Umbilical cord (tissue), 2 donors: Measurements from ENCODE around the gene UBASH3B. TPM values are rescaled to one million over a fixed set of nuclear protein-coding genes. Genes with fewer than 3 reads are reported as not detected.
"Not testable (repeated sequence)": the region's sequence is repeated elsewhere in the genome, so short reads cannot be mapped to it uniquely, and the experiment has no call there.

Experiments used
- DNase-seq: peaks from one replicate; pipeline ENCODE4 v3.0.0-alpha.2; 2015; ENCODE audit warnings: low spot score
- total RNA-seq: library from RNA; depleted of rRNA; stranded (reverse); fragments of >200 nt; gene quantifications from one replicate; pipeline ENCODE4 v1.2.3, GENCODE V29; 2014; ENCODE audit warnings: low replicate concordance; ENCODE audit not compliant: insufficient read depth

UBASH3B gene, protein sequence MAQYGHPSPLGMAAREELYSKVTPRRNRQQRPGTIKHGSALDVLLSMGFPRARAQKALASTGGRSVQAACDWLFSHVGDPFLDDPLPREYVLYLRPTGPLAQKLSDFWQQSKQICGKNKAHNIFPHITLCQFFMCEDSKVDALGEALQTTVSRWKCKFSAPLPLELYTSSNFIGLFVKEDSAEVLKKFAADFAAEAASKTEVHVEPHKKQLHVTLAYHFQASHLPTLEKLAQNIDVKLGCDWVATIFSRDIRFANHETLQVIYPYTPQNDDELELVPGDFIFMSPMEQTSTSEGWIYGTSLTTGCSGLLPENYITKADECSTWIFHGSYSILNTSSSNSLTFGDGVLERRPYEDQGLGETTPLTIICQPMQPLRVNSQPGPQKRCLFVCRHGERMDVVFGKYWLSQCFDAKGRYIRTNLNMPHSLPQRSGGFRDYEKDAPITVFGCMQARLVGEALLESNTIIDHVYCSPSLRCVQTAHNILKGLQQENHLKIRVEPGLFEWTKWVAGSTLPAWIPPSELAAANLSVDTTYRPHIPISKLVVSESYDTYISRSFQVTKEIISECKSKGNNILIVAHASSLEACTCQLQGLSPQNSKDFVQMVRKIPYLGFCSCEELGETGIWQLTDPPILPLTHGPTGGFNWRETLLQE
- 3.4 TPM for total RNA-seq

DNA sequence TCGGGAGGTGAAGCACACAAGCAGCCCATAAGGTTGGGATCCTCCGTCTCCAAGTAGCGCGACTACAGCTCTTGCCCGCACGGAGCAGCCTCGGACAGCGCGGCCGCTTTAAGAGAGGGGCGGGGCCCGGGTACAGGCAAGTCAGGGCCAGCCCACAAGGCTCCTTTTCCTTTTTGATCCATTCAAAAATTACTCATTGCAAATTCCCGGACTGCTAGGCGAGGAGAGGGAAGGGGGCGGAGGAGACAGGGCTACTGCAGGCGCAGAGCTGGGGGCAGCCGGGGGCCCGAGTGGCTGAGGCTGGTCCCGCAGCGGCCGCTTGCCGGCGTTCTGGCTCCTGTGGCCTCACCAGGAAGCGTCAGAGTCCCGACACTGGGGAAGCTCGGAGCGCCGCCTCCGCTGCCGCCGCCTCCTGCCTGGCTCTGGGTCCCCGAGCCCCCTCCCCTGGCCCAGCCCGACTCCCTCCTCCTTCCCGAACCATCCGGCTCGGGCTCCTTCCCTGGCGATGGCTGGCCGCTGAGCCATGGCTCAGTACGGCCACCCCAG lies at the start of gene UBASH3B:
Gene UBASH3B (plus strand): TSS at position 196 of the 546 bp plus-strand sequence. CDS start 328 bp downstream, at position 524.
- peak; percentile 85 for DNase-seq

DNA sequence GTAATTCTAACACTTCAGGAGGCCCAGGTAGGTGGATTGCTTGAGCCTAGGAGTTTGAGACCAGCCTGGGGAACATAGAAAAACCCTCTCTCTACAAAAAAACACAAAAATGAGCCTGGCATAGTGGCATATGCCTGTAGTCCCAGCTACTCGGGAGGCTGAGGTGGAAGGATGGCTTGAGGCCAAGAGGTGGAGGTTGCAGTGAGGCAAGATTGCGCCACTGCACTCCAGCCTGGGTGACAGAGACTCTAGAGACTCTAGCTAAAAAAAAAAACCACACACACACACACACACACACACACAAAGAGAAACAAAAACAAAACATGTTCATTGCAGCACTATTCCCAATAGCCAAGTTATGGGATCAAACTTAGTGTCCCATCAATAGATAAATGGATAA lies 48.4 kb upstream of the UBASH3B start:
- not testable (repeated sequence) for DNase-seq

DNA sequence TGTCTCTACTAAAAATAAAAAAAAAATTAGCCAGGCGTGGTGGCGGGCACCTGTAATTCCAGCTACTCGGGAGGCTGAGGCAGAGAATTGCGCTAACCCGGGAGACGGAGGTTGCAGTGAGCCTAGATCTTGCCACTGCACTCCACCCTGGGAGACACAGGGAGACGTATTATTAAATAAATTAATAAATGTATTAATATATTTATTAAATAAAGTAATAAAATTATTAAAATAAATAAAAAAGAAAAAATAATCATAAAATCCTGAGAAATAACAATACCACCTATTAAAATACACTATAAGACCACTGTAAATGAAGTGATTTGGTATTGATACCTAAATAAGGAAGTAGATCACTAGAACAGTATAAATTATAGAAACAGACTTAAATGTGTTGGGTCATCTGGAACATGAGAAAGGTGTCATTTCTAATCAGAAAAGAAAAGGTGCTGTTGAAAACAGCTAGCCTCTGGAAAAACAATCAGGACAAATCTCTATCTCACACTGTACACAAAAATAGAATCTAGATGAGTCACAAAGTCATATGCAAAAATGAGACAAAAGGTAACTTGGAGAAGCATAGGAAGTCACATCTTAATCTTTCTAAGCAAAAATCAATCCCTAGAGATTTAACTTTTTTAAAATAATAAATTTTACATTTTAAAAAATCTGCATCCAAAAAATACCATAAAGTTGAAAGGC lies 43.2 kb upstream of the UBASH3B start:
- no peak for DNase-seq

DNA sequence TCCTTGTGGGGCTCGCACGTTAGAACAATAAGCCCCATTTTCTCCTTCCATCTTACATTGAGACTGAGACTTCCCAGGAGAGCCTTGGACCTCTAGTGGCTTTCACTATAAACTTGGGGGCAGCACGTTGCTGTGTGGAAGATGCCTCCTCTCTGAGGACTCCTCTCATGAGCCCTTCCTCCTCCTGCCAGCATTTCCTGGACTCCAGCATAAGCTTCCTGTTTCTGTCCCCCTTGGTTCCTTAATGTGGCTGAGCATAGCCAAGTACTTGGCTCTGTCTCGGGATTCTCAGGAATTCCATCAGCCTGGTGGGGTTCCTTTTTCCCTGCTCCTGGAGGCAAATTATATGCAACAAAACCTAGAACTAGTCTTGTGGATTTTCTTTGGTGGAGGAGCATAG lies 38.8 kb upstream of the UBASH3B start:
- no peak for DNase-seq

DNA sequence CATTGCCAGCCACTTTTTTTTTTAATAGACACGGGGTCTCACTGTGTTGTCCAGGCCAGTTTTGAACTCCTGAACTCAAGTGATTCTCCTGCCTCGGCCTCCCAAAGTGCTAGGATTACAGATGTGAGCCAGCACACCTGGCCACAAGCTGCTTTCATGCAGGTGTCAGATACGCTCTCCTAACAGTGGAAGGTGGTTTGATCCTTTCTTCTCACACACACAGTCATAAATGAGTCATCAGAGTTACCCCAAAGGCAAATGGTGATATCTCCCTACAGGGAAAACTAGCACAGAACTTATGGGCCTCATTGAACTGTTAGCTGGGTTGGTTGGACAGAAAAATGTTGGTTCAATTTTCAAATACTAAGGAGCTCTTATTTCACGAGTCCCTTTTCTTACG lies 38.2 kb upstream of the UBASH3B start:
- DNase-seq = no peak

DNA sequence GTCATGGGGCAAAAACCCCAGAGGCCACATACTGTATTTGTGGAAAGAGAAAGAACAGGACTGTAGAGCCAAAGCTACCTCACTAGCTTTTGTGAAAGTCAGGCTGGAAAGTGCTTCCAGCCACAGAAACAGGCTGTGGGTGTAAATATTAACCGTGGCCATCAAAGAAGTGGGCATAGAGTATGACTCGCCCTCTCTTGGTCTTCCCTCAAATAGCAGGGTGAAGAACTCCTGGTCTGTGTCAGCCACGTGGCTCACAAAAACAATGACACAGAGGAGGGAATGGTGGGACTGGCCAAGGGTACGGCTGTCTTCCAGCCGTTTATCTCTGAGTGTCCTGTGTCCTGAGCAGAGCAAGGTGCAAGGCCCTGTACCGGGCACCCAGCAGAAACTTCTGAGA lies 37.6 kb upstream of the UBASH3B start:
- no peak for DNase-seq

DNA sequence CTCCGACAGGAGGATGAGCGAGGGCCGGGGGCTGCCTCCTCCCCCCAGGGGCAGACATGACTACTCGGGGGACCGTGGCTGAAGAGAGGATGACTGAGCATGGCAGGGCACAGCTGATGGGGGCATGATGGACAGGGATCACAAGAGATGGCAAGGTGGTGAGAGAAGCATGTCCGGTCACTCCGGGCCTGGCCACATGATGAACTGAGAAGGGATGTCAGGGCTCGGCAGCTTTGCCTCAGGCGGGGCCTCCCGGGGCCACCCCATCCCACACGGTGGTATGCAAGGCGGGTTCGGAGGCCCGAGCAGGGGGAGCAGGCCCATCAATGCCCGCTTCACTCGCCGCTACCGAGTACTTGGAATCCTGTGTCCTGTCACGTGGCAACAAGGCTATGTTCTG lies 36.6 kb upstream of the UBASH3B start:
- no peak for DNase-seq

DNA sequence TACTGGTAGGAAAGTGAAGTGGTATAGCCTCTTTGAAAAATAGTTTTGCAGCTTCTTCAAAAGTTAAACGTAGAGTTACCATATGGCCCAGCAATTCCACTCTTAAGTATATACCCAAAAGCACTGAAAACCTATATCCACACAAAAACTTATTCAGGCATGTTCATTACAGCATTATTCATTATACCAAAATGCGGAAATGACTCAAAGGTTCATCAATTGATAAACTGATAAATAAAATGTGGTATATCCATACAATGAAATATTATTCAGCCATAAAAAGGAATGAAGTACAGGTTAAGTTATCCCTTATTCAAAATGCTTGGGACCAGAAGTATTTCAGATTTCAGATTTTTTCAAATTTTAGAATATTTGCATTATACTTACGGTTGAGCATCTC lies 35.8 kb upstream of the UBASH3B start:
- DNase-seq = no peak

DNA sequence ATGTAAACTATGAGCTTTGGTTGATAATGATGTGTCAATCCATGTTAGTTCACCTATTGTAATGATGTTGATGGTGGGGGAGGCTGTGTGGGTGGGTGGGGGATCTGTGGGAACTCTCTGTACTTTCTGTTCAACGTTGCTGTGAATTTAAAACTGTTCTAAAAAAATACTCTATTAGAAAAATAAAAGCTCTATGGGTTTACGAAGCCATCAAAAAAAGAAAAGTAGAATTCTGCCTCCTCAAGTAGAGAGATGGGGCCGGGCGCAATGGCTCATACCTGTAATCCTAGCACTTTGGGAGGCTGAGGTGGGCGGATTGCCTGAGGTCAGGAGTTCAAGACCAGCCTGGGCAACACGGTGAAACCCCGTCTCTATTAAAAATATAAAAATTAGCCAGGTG lies 30.0 kb upstream of the UBASH3B start:
- DNase-seq = not testable (repeated sequence)

DNA sequence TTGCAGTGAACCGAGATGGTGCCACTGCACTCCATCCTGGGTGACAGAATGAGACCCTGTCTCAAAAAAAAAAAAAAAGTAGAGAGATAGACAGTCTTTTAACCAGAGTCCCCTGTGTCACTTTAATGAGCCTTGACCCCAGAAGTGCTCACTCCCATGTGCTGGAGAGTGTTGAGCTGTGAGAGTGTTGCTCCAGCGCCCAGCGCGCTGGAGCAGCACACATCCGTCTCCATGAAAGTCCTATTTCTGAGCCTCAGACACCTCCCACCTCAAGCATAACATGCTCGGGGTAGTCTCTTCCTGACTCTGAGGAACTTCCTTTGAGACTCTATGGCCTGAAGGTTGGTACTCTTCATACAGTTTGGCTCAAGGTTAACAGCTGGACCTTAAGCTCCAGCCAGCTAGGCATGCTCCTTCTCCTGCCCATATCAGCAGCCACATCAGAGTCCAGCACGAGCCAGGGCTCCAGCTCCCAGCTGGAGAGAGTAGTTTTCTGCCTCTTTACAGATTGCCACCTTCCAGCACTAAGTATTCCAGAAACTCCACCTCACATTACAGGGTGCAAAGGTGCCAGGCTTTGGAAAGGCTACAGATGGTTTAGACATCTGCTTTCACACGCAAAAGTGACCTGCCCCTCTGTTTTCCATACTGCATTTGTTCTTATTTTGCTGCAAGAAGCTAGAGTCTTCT lies 29.4 kb upstream of the UBASH3B start:
- no peak for DNase-seq

DNA sequence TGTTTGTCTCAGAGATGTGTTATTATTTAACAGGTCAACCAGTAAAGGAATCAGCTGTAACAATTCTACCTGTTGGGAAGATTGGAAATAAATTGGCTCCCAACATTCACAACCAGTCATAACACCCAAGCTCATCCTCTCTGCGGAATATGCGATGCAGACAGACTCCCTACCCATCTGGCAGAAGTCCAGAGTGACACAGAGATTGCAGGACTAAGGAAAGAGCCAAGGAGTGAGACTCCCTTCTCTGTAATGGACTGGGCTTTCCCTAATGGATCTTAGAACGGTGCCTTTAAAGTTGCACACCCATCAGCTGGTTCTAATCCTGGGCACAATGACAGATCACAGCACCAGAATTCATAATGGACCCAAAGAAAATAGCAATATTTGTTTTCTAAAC lies 27.8 kb upstream of the UBASH3B start:
- no peak for DNase-seq

DNA sequence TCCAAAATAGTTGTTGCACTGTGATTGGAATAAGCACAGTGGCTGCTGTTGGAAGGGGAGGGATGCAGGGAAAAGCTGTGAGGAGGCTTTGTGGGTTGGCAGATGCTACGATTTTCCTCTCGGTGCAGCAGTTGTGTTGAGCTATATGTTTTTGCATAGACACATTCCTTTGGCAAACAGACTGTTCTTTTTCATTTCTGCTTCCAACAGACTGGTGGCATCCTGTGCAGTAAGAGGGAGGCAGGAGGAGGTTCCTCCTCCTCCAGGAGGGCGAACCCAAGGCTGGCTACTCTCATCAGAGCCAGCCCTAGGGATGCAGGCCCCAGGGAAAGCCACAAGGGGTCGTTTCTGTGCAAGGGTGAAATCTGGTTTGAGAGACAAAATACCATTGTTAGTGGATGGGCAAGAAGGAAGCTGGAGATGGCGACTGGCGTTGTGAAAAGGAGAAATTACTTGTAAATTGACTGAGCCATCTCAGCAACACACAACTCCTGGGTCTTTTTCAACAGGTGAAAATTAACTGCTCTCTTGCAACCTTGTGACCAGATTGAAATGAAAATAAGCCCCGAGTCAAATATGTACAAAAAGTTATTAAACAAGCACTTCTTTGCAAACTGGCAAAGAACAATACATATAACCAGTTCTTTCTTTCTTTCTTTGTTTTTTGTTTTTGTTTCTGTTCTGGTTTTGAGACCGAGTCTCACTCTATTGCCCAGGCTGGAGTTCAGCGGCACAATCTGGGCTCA lies 26.5 kb upstream of the UBASH3B start:
- DNase-seq = peak; percentile 59

DNA sequence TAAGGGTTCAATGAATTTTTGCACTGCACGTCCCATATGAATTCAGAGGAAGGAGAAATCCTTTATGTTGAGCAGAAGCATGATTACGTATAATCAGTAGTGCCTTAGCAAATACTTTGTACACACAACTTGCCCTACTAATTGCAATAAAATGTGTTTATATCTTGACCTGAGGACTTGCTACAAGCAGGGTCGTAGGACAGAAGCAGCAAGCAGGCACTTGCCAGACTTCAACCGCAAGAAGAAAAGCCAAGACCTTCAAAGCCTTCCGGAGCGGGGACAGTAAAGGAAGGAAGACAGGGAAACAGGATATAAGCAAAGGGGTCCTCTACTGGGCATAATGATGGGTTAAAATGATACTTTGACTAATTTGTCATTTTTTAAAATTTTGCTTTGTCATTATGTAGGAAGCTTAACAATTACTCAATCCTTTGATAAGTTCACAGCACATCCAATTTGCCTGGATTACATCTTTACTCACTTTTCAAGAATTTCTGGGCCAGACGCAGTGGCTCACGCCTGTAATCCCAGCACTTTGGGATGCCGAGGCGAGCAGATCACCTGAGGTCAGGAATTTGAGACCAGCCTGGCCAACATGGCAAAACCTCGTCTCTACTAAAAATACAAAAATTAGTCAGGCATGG lies 23.2 kb upstream of the UBASH3B start:
- no peak for DNase-seq

DNA sequence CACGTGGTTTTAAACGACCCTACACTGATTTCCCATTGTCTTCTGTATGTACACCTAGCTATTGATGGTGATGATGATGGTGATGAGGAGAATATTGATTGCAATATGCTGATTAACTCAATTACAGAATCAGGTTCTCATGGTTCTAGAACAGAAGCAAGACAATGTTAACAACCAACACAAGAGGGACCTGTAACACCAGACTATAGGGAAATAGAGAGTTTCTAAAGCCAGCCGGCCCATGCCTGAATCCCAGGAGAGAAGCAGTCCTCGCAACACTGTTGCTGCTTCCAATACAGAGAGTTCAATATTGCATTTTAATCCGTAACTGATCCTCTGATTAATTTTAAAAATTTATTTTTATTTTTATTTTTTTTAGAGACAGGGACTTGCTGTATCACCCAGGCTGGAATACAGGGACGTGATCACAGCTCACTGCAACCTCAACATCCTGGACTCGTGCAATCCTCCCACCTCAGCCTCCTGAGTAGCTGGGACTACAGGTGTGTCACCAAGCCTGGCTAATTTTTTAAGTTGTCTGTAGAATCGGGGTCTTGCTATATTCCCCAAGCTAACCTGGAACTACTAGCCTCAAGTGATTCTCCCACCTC lies 22.2 kb upstream of the UBASH3B start:
- DNase-seq = peak; percentile 56

DNA sequence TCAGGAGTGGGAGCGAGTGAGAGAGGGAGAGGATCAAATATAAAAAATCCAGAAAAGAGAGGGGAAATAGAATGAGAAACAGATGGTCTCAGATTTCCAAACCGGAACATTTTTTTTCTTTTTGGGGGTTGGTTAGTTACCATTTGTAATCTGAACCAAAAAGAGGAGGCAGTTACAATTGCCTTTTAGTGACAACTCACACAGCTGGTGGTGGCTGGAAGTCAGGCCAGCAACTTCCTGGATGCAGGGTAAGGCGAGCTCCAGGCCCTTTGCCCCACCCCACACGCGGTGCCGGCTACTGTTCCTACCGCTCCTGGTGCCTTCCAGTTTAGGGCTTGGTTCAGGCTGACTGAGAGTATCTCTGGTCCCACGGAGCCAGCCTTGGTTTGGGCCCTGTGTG lies 21.0 kb upstream of the UBASH3B start:
- DNase-seq = no peak

DNA sequence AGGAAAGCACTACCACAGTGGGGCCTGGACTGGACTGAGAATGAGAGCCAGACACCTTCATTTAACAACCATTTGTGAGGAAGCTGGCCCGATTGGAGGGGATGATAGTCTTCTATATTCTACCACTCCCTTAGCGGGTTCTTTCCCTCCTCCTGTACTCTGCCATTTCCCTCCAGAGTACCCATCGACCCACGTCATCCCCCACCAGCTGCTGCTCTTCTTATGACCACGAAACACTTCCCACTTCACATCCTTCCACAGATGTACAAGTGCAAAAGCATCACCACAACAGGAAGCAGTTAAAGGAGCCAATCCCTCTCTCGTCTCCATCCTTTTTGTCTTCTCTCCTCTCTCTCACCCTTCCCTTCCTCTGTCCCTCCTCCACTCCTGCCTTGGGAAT lies 18.0 kb upstream of the UBASH3B start:
- no peak for DNase-seq

DNA sequence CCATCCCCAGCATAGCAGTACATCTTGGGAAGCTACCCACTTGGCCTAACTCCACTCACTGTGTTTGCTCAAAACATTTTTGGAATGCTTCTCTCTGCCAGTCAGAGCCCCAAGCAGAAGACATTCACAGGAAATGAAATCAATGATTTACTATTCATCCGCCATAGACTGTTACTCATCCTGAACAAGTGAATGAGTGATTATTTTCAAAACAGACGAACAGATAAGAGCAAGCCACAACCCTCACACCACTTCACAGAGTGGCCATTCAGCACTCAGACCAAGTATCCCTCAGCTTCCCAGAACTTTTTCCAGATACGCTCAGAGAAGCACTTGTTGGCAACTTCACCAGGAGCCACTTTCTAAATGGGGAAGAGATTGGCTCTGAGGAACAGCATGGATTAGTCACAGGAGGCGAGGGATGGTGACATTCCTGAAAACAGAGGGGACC lies 13.0 kb upstream of the UBASH3B start:
- DNase-seq = no peak

DNA sequence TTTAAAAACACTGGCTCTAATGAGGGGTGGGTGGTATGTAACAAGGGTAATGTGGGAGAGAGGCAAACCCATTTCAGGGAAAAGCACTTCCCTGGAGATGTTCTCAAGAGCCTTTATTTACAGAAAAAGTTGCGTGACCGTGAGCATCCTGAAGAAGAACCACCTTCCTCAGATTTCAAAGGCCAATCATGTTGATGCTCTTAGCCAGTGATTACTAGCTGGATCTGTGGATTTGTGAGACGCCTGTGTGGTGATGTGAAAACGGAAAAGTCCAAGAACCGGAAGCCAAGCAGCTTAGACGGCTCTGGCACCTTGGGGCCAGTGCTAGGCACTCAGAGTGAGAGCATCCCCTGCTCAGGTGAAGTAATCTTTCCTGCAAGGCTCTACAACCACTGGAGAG lies 12.6 kb upstream of the UBASH3B start:
- no peak for DNase-seq

DNA sequence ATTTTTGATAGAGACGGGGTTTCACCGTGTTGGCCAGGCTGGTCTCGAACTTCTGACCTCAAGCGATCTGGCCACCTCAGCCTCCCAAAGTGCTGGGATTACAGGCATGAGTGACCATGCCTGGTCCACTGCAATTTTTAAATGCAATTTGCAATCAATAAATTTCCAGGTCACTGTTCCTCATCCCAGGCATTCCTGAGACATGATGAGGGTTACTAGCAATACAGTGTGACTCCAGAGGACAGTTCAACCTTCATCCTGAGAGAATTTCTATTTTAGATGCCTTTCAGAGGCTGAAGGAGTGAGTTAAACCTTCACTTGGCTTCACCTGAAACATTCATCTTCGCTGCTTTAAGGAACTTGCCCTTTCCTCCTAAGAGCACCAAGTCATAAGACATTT lies 9.7 kb upstream of the UBASH3B start:
- no peak for DNase-seq
